BJ (cell line): ENCODE measurements around the gene NR2F1. TPM values are rescaled to one million over a fixed set of nuclear protein-coding genes. Genes with fewer than 3 reads are reported as not detected.
A peak's percentile ranks its signal among the peaks of the same experiment; 100 is the strongest.

Experiments used
- CTCF ChIA-PET: fragments of 350-600 bp; formaldehyde crosslinking; extraction: SDS; loops from one replicate; lab custom pipeline; 2021; ENCODE audit warnings: antibody characterized with exemption, inconsistent platforms; lab: Yijun Ruan, JAX
- POLR2A ChIA-PET: fragments of 300-600 bp; sonication (Branson Sonifier 250); formaldehyde crosslinking; extraction: SDS; loops from one replicate; lab custom pipeline; 2021; ENCODE audit warnings: antibody characterized with exemption; lab: Charles Lee
- DNase-seq: peaks from one replicate; pipeline ENCODE4 v3.0.0-alpha.2; 2011; ENCODE audit warnings: low read depth
- H3K27me3 ChIP-seq: 2 replicates; pipeline ENCODE4 v1.6.0; 2011; ENCODE audit warnings: low read length; ENCODE audit not compliant: control insufficient read depth, insufficient read depth
- H3K36me3 ChIP-seq: 2 replicates; pipeline ENCODE4 v1.5.1; 2011; ENCODE audit warnings: low read length; ENCODE audit not compliant: control insufficient read depth, insufficient read depth
- H3K4me3 ChIP-seq: 2 replicates; pipeline ENCODE4 v1.5.1; 2011; ENCODE audit warnings: low read depth, mild to moderate bottlenecking, control low read depth, low read length
- CTCF ChIP-seq: IDR thresholded peaks from 2 replicates; pipeline ENCODE4 v1.5.1; 2011; ENCODE audit warnings: low read depth, mild to moderate bottlenecking, control low read depth, inconsistent platforms, low read length, moderate library complexity; ENCODE audit not compliant: insufficient read depth
- polyA plus RNA-seq: library from polyadenylated mRNA; depleted of rRNA; stranded (reverse); fragments of >200 nt; gene quantifications from 2 replicates; pipeline ENCODE4 v1.2.3, GENCODE V29; 2011

Gene NR2F1
- polyA plus RNA-seq, 1 experiment = 39.4 TPM

DNA sequence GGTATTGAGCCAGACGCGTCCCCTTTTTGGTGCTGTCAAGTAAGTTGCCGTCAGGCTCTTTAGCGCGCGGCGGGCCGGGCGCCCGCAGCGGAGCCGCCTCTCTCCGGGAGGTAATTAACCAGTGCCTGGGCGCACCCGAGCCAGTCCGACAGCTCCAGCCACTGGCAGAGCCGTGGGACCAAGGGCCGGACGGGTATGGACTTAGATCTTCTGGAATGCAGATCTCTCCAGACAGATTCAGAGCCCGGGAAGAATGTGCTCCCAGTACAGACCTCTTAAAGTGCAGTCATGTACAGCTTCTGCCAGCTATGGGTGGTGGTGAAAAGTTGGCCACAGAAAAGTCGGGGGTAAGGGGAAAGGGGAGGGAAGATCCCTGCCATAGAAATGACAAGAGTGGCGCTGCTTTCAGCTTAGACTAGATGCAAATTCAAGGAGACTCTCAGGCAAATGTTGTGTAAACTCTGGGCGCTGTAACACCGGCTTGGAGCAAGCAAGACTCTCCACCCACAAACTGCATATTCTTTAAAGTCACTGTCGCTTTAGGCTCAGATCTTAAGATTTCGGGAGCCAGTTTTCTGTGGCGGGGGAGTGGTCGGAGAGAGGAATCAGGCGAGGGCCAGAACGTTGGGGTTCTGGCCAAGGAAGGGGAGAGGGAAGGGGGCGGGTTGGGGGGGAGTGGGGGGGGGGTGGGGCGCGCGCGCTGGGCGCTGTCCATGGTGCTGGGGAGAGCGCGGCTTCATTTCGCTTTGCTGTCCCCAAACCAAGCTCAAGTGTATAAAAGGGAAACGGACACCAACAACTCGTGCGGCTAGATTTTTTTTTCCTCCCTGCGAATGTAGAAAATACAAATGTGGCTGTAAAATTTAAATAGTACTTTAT is 29.2 kb downstream of the NR2F1 start:
- no peak for DNase-seq
- H3K36me3 ChIP-seq = no peaks in the 10 kb centered on the region
- H3K27me3 ChIP-seq = peaks cover 25% of the 10 kb centered on the region
- CTCF ChIA-PET = interaction anchor here (0.6 to 1.7 kb wide), 2 partner anchors 189 to 257 kb away, joined by 4 to 6 read pairs; no protein-coding TSS in a partner anchor
- POLR2A ChIA-PET = no interaction called here
- H3K4me3 ChIP-seq = no peak overlapping the region
- TF ChIP-seq CTCF = no peak

DNA sequence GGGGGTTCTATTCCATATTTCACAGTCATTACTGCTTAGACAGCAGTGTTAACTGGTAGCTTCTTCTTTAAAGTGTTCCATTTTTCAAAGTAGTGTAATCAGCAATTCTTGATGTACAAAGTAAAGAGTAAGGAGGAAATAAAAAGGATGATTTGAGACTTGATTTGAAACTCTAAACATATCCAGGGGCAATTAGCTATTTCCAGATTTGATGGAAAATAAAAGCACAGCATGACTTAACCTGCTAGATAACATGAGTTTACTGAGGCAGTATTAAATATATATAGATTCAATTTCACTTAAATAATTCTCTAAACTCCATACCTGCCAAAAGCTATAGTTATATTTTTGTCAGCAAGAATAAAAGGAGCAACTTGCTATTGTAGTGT is 29.8 kb downstream of the NR2F1 start:
- Histone ChIP-seq H3K27me3 (peaks cover 25% of the 10 kb centered on the region), H3K4me3 (no peak overlapping the region), H3K36me3 (no peaks in the 10 kb centered on the region)
- no peak for DNase-seq
- CTCF ChIA-PET = interaction anchor here (0.6 to 1.7 kb wide), 2 partner anchors 188 to 258 kb away, joined by 4 to 6 read pairs; no protein-coding TSS in a partner anchor
- no peak for TF ChIP-seq CTCF
- POLR2A ChIA-PET = no interaction called here

GRCh38 chr5:93616538-93617174 is 33.6 kb downstream of the NR2F1 start:
- H3K27me3 ChIP-seq = peaks cover 6% of the 10 kb centered on the region
- POLR2A ChIA-PET = no interaction called here
- H3K36me3 ChIP-seq = no peaks in the 10 kb centered on the region
- CTCF ChIA-PET = no interaction called here
- no peak overlapping the region for H3K4me3 ChIP-seq
- no peak for DNase-seq
- no peak for TF ChIP-seq CTCF

DNA sequence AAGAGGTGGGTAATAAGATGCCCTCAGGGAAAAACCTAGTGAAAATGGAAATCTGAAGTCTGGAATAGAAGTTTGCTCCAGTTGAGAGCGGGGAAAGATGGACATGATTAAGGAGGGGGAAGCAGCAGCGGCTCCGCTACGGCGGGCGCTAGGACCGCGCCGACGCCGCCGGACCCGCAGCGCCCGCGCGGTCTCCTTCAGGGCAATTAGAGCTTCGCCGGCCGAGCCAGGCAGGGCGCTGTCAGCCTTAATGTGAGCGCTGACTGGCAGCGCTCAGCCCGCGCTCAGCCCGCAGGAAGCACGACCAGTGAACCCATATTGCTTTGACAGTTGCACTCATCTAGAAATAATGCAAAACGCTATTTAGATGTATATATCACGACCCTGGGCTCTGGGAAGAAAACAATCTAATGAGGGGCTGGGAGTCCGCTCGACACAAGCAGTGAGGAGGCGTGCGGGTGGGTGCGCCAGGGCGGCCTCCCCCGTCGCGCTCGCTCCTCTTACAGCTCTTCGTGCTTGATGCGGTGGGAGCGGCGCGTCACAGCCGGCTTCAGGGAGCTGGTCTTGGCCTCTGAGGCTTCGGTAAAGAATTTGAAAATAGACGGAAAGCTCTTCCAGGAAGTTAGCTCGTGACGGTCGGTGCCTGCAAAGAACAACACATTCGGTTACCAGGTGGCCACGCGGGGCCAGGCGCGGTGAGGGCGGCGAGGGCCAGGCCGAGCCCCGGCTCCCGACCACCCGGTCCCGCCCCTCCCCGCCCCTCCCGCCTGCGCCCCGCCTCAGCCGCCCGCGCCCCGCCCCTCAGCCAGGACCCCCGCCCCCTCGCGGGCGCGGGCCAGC is 37.7 kb downstream of the NR2F1 start:
- 0 out of 2 replicates have a peak, but pooled peaks have one; percentile 14 for TF ChIP-seq CTCF
- ChIA-PET CTCF (interaction anchor here (0.8 to 1.4 kb wide), 4 partner anchors 10 to 186 kb away, joined by 3 read pairs; no protein-coding TSS in a partner anchor), POLR2A (no interaction called here)
- H3K36me3 ChIP-seq = no peaks in the 10 kb centered on the region
- H3K4me3 ChIP-seq = peak overlapping the region; percentile 67
- DNase-seq = no peak
- H3K27me3 ChIP-seq = no peaks in the 10 kb centered on the region
